Left hindlimb (tissue), 1 donor: ENCODE results near the gene SVOPL.

Experiments used
- DNase-seq: peaks from one replicate; pipeline ENCODE4 v3.0.0-alpha.2; 2018

The SVOPL gene

DNA sequence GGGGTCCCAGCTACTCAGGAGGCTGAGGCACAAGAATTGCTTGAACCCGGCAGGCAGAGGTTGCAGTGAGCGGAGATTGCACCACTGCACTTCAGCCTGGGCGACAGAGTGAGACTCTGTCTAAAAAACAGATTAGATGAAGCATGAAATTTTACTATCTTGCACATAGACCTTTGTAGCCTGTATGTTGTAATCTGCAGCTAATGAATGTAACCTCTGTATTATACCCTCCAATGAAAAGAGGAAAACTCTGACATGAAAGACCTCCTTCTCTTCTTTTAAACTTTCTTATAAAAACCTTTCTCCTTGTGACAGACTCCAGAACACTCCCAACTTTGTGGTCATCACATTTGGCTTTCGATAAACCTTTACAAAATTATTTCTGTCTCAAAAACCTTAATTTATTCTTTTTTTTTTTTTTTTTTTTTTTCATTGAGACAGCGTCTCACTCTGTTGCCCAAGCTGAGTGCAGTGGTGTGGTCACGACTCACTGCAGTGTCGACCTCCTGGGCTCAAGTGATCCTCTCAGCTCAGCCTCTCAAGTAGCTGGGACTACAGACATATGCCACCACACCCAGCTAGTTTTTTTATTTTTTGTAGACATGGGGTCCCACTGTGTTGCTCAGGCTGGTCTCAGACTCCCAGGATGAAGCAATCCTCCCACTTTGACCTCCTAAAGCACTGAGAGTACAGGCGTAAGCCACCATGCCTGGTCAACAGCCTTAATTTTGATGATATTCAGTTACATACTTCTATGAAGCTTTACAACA is 97.4 kb downstream of the SVOPL start:
- no peak for DNase-seq

DNA sequence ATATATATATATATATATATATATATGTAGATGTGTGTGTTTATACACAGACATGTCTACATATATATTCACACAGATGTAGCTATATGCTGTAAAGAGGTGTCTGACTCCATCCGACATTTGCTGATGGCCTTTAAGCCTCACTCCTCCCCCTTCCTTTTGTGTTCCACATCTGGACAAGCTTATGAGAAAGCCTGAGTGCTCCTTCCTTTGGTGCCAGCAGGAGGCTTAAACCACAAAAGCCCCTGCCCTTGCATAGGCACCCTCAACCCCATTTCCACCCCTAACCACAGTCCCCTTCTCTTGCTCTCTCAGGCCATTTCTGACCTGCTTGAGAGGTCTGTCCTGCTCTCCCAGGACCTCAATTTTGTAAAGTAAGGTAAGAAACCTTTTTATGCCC is 98.7 kb downstream of the SVOPL start:
- DNase-seq: no peak

DNA sequence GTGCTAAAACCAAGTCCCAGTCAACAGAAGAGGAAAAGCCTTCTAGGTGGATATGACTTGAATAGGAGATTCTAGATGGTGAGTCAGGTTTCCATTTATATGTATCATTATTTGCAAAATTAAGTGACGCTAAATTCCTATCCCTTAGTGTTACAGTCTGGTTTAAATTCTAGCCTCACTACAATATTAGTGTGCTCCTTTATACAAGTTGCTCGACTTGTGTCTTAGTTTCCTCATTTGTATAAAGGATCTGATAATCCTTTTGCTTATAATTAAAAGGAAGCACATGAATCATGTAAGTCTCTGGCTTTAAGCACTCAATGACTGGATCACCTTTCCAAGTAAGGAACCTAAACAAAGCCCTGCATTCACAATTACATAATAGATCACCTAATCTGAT is 105.7 kb downstream of the SVOPL start:
- DNase-seq: no peak

DNA sequence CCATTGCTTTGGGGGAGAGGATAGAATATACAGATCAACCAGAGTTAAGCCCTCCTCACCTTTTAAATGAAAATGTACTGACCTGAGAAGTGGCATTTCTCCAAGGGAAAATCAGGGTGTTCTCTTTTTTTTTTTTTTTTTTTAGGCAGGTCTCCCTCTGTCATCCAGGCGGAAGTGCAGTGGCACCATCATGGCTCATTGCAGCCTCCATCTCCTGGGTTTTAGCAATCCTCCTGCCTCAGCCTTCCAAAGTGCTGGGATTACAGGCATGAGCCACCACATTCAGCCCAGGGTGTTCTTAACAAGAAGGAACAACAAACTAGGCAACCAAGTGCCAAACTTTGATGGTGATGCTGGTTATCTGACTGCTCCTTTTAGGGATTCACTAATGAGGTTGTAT is 111.0 kb downstream of the SVOPL start:
- no peak for DNase-seq

DNA sequence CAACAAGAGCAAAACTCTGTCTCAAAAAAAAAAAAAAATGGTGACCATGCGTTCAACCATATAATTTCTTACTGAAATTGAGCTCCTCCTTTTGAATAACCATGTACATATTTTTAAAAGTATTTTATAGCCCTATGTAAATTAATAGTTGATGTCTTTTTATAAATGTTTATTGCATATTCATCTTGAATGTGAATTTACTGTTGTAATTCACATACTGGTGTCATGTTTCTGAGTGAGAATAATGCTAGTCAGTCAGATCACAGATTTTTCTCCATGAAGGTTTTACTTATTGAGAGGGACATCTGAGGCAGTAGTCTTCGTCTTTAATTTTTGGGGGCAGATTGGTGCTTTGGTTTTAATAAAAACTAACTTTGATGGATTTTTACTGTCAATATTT is 112.2 kb downstream of the SVOPL start:
- DNase-seq: no peak

DNA sequence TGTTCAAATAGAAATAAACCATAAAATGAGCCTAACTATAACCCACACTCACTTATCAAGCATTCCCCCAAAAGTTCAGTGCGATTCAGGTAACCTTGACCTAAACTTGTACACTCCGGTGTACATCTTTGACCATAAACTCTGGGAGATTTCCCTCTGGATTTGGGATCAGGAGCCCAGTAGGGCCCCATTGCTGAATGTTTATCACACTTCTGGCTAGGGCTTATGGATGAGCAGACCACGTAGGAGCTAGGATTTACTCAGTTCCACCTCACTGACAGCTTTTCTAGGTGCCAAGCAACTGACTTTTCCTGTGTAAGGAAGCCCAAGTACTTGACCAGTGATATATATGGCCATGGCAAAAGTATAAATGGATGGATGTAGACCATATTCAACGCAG is 113.7 kb downstream of the SVOPL start:
- DNase-seq: no peak

DNA sequence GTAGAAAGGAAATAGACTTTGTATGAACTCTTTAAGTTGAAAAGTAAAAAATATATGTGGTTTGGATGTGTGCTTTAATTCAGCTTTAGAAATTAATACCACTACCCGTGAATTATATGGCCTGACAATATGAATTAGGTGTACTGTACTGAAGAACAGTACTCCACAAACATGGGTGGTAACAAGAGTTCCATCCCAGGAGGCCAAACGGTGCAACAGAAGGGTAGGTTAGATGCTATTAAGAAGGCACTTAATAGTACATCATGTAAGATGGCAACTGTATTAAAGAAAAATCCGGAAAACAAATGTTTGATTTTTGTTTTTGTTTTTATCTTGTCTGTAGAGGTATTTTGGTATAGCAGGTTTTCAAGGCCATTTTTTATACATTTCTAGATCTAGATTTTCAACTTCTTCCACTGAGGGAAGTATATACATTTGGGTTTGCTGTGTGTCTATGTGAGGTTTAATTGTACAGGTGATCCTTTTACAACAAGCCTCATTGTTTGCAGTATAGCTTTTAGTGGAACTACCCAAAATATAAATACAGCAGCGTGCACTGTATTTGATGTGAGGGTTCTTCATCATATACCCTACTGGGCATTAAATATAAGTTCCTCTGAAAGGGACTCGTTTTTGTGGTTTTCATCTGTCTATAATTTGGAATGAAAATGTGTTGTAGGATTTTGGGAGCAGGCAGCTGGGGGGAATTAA is 115.7 kb downstream of the SVOPL start:
- DNase-seq: no peak

DNA sequence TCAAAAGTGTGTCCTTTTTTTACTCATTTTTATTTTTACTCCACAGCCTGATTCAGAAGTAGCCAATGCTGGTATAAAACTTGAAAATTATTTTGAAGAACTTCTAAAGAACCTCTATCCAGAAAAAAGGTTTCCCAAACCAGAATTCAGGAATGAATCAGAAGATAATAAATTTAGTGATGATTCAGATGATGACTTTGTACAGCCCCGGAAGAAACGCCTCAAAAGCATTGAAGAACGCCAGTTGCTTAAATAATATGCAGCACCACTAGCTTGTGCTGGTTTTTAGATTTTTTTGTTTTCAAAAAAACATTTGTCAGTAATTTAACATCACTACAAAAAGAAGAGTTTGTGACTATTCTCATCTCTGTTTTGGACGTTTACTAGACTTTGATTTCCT is 116.5 kb downstream of the SVOPL start:
- no peak for DNase-seq

DNA sequence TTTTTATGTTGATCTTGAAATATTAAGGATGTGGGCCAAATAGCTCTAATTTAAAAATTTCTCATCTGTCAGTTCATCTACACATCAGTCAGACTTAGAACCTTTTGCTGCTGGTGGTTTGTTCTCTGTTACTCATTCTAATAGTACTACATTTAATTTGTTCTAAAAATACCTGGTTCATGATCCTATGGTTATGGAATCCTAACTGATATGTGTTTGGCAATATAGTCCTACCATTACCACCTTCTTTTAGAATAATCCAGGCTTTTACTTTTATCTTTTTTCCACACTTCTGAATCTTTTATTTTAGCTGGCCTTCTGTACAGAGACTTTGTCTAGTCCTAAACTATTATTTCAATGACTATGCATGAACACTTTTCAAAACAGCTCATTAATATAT is 116.9 kb downstream of the SVOPL start:
- DNase-seq: no peak

DNA sequence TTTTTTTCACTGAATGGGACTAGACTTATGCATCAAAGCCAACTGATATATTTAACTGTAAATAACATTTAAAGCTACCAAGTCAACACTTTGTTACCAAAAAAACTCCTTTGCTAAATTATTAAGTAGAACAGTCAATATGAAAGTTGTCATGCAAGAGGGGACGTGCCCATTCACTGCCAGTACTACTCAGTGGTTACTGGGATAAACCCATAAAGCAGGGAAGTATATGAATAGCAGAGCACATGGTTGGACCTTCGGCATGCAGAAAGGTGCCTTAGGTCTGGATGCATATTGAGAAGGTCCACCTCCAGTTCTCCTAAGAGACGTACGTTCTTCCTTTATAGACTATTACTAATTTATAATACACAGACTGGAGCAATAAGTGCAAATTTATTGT is 120.1 kb downstream of the SVOPL start:
- no peak for DNase-seq

DNA sequence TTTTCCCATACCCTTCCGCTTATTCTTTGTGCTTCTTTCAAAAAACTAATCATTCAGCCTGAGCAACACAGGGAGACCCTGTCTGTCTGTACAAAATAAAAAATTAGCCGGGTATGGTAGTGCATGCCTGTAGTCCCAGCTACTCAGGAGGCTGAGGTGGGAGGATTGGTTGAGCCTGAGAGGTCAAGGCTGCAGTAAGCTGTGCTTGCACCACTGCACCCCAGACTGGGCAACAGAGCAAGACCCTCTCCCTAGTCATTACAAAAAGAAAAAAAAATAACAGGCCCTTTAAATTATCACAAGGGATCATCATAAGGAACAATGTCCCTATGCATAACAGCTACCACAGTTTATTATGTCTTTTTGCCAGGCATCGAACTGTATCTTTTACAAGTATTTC is 121.5 kb downstream of the SVOPL start:
- DNase-seq: no peak

DNA sequence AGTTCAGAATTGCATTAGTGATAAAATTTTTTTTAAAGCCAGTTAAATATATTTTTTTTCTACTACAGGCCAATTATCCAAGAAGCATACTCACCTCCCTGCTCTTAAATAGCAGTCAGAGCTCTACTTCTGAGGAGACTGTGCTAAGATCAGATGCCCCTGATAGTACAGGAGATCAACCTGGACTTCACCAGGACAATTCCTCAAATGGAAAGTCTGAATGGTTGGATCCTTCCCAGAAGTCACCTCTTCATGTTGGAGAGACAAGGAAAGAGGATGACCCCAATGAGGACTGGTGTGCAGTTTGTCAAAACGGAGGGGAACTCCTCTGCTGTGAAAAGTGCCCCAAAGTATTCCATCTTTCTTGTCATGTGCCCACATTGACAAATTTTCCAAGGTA is 122.0 kb downstream of the SVOPL start:
- no peak for DNase-seq

DNA sequence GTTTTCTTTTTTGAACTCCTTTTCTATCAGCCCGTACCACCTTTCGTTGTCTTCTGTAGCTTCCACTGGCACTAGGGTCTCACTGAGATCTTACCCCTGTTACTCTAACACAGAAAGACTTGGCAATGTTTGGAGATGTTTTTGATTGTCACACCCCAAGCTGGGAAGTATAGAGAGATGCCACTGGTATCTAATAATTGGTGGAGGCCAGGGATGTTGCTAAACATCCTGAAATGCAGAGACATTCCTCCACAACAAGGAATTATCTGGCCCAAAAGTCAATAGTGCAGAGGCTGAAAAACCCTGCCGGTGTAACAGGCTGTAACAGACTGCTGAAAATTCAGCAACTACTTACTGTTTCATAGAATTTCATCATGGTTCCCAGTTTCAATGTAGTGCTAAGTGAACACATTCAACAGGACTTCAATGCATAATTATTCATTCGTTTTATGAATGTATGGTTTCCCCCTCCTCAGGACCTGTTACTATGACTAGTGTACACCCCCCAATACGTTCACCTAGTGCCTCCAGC is 125.2 kb downstream of the SVOPL start:
- no peak for DNase-seq

DNA sequence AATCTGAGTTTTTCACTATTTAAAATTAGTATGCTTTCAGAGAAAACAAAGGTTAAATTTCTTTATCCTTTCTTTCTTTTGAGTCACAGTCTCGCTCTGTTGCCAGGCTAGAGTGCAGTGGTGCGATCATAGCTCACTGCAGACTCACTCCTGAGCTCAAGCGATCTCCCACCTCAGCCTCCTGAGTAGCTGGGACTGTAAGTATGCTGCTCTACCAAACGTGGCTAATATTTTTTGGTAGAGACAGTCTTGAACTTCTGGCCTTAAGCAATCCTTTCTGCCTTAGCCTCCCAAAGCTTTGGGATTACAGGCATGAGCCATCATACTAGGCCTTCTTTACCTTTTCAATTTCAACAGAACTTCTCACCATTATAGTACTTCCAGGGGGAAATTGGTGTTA is 127.4 kb downstream of the SVOPL start:
- no peak for DNase-seq

DNA sequence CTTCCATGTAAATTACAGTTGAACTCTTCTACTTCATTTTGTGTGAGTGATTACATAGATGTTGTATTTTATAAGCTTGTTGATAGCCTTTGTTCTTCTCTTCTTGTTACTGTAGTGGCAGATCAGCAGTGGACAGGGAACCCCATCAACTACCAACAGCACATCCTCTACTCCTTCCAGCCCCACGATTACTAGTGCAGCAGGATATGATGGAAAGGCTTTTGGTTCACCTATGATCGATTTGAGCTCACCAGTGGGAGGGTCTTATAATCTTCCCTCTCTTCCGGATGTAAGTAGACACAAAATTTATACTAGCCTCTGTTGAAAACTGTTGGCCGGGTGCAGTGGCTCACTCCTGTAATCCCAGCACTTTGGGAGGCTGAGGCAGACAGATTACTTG is 130.4 kb downstream of the SVOPL start:
- DNase-seq: no peak

DNA sequence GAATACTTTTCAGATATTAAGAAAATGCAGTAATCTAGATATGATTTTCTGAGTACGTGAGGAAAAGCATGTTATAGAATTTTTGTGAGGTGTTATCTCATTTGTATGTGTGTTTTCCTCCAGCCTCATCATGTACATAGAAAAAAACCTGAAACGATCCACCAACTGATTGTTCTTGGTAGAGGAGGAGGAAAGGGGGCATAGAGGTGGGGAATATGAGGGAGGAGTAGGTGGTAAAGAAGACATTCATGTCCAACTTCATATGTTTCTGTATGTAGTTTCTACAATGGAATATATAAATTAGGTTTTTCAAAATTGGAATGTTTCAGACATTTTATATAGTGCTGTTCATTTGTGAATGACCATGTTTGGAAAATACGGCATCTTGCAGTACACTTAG is 131.7 kb downstream of the SVOPL start:
- DNase-seq: no peak

DNA sequence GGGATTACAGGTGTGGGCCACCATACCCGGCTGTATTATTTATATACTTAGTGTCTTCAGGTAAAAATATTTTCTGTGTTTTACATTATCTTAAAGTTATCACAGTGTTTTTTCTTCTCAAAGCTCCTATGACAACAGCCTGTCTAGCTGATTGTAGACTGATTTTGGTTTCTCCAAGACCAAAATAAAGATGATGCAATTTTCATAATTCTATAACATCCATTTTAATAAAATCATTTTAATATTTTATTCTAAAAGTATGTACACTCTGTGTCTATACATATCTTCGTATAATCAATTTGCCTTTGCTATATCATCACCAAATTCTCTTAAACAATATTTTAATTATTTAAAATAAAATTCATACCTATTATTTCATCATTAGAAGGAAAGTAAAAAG is 132.5 kb downstream of the SVOPL start:
- no peak for DNase-seq

DNA sequence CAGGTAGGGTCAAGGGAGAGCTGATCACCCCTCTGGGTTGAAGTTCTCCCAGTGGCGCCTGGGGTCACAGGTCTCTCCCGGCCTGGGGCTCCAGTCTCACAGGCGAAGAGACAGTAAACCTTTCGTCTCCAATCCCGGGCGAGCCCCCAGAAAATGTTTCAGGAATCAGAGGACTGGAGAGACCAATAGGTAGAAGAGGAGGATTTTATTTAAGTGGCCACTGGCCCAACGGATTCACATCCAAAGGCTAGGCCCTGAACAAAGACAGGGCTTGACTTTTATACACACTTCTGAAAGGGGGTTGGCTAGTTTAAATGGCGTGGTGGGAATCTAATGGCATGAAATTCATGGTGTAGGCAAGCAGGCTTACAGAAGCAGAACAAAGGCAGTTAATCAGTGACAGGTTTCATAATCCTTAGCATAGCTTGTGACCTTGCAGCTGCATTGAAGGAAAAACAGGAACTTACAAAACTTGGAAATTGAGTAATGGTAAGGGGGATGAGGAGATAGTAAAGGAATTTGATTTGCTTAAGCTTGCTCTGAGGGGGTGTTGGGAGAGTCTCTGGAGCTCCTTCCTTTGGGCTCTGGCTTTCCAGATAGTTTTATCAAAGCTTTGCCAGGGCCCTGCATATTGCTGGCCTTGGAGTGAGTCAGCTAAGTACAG is 135.6 kb downstream of the SVOPL start:
- DNase-seq: no peak

DNA sequence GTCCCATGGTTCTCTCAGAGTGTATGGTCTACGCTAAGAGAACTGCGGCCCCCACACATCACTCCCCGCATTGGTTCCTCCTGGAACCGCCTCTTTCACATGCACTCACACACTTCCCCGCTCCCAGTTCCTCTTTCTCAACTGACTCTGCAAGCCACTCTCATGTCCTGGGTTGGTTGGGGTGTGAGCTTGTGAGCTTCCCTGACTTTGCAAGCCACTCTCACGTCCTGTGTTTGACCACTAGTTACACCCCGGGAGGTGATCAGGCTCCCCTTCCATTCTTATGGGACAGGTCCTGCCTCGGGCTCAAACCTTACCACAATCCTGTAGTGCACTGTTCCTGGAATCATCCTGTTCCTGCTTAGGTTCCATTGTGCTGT is 136.1 kb downstream of the SVOPL start:
- DNase-seq: no peak

DNA sequence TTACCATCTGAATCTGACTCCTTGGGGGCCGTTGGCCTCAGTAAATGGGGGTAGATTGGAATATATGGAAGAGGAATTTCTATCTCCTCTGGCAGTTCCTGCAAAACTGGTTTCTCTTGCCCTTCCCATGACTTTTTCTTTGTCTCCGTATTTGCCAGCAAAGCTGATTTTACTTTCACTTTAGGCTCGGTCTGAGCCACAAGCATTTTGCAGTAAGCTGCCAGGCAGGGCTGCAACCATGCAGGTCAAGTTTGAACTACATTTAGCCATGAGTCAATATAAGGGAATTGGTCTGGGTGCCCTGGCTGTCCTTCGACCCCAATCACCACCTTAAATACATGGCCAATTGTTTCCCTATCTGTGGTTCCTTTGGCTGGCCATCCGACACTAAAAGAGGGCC is 136.8 kb downstream of the SVOPL start:
- no peak for DNase-seq

DNA sequence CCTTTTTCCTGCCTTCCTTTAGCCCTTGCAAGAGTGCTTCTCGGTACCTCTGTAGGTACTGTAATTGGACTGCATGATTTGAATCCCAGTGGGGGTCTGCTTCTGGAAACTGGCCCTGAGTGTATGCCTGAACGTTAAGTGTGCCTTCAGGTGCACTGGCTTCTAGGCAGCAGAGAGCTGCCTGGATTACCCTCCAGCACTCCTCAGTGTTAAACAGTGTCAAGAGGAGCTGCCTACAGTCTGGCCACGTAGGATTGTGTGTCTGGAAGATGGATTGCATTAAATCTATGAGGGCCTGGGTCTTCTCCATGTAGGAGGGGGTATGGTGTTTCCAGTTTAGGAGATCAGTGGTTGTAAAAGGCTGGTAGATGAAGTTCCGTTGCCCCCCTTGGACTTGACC is 137.4 kb downstream of the SVOPL start:
- no peak for DNase-seq

DNA sequence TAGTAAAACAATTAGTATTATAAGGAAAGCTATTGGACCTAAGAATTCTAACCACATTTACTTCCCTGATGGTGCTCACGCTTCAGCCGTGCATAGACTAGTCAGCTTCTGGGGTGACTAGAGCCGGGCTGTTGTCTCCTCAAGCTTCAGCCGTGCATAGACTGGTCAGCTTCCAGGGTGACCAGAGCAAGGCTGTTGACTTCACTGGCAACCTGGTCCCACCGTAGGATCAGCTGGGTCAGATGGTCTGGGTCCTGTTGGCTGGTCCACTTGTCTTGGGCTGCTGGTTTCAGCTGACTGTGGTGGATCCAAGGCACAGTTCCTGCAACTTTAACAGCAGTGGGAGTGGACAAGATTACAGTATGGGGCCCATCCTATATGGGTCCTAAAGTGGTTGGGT is 141.7 kb downstream of the SVOPL start:
- DNase-seq: no peak

DNA sequence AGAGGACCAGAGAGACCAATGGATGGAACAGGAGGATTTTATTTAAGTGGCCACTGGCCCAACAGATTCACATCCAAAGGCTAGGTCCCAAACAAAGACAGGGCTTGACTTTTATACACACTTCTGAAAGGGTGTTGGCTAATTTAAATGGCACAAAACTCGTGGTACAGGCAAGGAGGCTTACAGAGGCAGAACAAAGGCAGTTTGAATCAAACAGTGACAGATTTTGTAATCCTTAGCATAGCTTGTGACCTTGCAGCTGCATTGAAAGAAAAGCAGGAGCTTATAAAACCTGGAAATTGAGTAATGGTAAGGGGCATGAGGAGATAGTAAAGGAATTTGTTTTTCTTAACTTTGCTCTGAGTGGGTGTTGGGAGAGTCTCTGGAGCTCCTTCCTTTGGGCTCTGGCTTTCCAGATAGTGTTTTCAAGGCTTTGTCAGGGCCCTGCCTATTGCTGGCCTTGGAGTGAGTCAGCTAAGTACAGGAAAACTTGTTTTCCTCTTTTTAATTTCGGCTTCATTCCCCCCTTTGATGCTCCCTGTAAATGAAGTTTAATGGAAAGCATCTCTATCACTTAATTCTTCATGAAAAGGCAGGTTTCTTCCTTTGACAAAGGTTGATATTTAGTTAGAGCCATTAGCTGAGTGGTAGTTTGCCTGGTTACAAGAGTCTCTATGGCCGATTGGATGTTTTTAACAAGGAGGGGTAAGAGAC is 144.2 kb downstream of the SVOPL start:
- DNase-seq: no peak
